A549 (cell line): Measurements from ENCODE around the gene NUP62. TPM values are rescaled to one million over a fixed set of nuclear protein-coding genes. Genes with fewer than 3 reads are reported as not detected.

ENCODE experiments used
- ATAC-seq, 2 experiments: fragments of 200-7000 bp in 1 of 2; fragments of >200 bp in 1 of 2; cut with Nextera tagmentation in 1 of 2; cut with Tn5 transposase in 1 of 2; 3 replicates each; pipeline versions ENCODE4 v1.8.0 to v1.9.1; 2018 to 2020; ENCODE audit warnings: mild to moderate bottlenecking in 1 of 2, moderate library complexity in 1 of 2
- CTCF ChIA-PET: fragments of 300-600 bp; sonication (Branson Sonifier 250); formaldehyde crosslinking; extraction: SDS; loops from one replicate; lab custom pipeline; 2021; ENCODE audit warnings: antibody characterized with exemption, inconsistent platforms; lab: Yijun Ruan, JAX
- POLR2A ChIA-PET: fragments of 350-600 bp; formaldehyde crosslinking; extraction: SDS; loops from one replicate; lab custom pipeline; 2021; ENCODE audit warnings: antibody characterized with exemption, inconsistent platforms; lab: Yijun Ruan, JAX
- DNase-seq, 2 experiments: peaks; one replicate each; pipeline versions ENCODE4 v3.0.0 to v3.0.0-alpha.2; 2011 to 2016; ENCODE audit warnings: low read depth in 1 of 2, low spot score in 1 of 2
- FAIRE-seq: peaks from 2 replicates; lab custom pipeline; 2011; peaks lifted over from hg19 to GRCh38; lab: Jason Lieb, UNC
- H3K27ac ChIP-seq, 2 experiments: fragments of >200 bp; sonication (Bioruptor Twin); formaldehyde crosslinking; 3 replicates each; pipeline ENCODE4 v1.5.1; 2016 to 2017
- H3K4me1 ChIP-seq: fragments of >200 bp; sonication (Bioruptor Twin); formaldehyde crosslinking; 3 replicates; pipeline ENCODE4 v1.6.1; 2016
- H3K4me2 ChIP-seq: fragments of >200 bp; sonication (Bioruptor Twin); formaldehyde crosslinking; 3 replicates; pipeline ENCODE4 v1.6.1; 2016
- H3K4me3 ChIP-seq: fragments of >200 bp; sonication (Bioruptor Twin); formaldehyde crosslinking; 3 replicates; pipeline ENCODE4 v1.5.1; 2016
- H3K9me3 ChIP-seq: fragments of >200 bp; sonication (Bioruptor Twin); formaldehyde crosslinking; 3 replicates; pipeline ENCODE4 v1.6.1; 2016
- BHLHE40 ChIP-seq: IDR thresholded peaks from 2 replicates; pipeline ENCODE4 v1.6.1; 2012; ENCODE audit warnings: low read depth, low read length, inconsistent platforms
- EP300 ChIP-seq, 2 experiments: fragments of >200 bp; sonication (Bioruptor Twin); formaldehyde crosslinking; IDR thresholded peaks; 2 replicates in 1 of 2; 3 replicates in 1 of 2; pipeline ENCODE4 v1.6.1; 2016 to 2017
- FOXS1 ChIP-seq: fragments of 250-450 bp; sonication (Bioruptor Pico); IDR thresholded peaks from 2 replicates; pipeline ENCODE4 v1.5.0; 2020; ENCODE audit warnings: mild to moderate bottlenecking, moderate library complexity
- GATA3 ChIP-seq: IDR thresholded peaks from 2 replicates; pipeline ENCODE4 v1.6.1; 2012; ENCODE audit warnings: borderline replicate concordance
- HES2 ChIP-seq: fragments of >200 bp; sonication (Bioruptor Twin); formaldehyde crosslinking; IDR thresholded peaks from 2 replicates; pipeline ENCODE4 v1.6.1; 2016
- JUN ChIP-seq, 2 experiments: fragments of >200 bp; sonication (Bioruptor Twin); formaldehyde crosslinking; IDR thresholded peaks; 2 replicates in 1 of 2; 3 replicates in 1 of 2; pipeline ENCODE4 v1.6.1; 2016 to 2017
- JUNB ChIP-seq: fragments of >200 bp; sonication (Bioruptor Twin); formaldehyde crosslinking; IDR thresholded peaks from 2 replicates; pipeline ENCODE4 v1.6.1; 2016
- KDM5A ChIP-seq: fragments of 200-600 bp; sonication (generic); IDR thresholded peaks from 2 replicates; pipeline ENCODE4 v1.6.1; 2016; ENCODE audit warnings: antibody characterized with exemption, mild to moderate bottlenecking
- MAX ChIP-seq: IDR thresholded peaks from 2 replicates; pipeline ENCODE4 v1.6.1; 2012
- NR3C1 ChIP-seq: fragments of >200 bp; sonication (Bioruptor Twin); formaldehyde crosslinking; IDR thresholded peaks from 3 replicates; pipeline ENCODE4 v1.6.1; 2017
- POLR2A ChIP-seq: IDR thresholded peaks from 2 replicates; pipeline ENCODE4 v1.6.1; 2012; ENCODE audit warnings: mild to moderate bottlenecking, low read length
- POLR2AphosphoS2 ChIP-seq: conservative IDR thresholded peaks from 2 replicates; pipeline ENCODE4 v1.6.1; 2012; ENCODE audit warnings: low read length, improper control_type of control experiment, inconsistent platforms
- RAD21 ChIP-seq, 2 experiments: fragments of >200 bp in 1 of 2; sonication (Bioruptor Twin) in 1 of 2; formaldehyde crosslinking in 1 of 2; IDR thresholded peaks in 1 of 2; conservative IDR thresholded peaks in 1 of 2; 2 replicates in 1 of 2; 3 replicates in 1 of 2; pipeline ENCODE4 v1.6.1; 2012 to 2018; ENCODE audit warnings: inconsistent platforms in 1 of 2
- RFX5 ChIP-seq: fragments of 450-650 bp; IDR thresholded peaks from 2 replicates; pipeline ENCODE4 v1.7.1; 2014; ENCODE audit warnings: antibody characterized with exemption, mild to moderate bottlenecking, moderate library complexity
- ZFP36 ChIP-seq: fragments of 450-650 bp; IDR thresholded peaks from 2 replicates; pipeline ENCODE4 v1.6.1; 2014; ENCODE audit warnings: borderline replicate concordance; ENCODE audit not compliant: partially characterized antibody
- ZNF302 ChIP-seq: fragments of 250-450 bp; sonication (Bioruptor Pico); IDR thresholded peaks from 2 replicates; pipeline ENCODE4 v1.9.0; 2021; ENCODE audit warnings: inconsistent platforms, mild to moderate bottlenecking, moderate library complexity
- ZSCAN20 ChIP-seq: fragments of 250-450 bp; sonication (Bioruptor Pico); IDR thresholded peaks from 2 replicates; pipeline ENCODE4 v1.8.0; 2022; ENCODE audit warnings: mild to moderate bottlenecking, moderate library complexity
- WGBS: methylation state at CpG from one replicate; pipeline ENCODE4 v1.1.6; 2017; ENCODE audit errors: missing lambda C conversion rate; 5-methylcytosine and 5-hydroxymethylcytosine counted together
- polyA plus RNA-seq, 4 experiments: library from polyadenylated mRNA; depleted of rRNA in 3 of 4; stranded (reverse); fragments of >200 nt; fragmentation: RNase III in 1 of 4; extraction: RNeasy Plus Mini Kit Qiagen cat#74134 plus additional on column Dnase treatment in 1 of 4; gene quantifications; 2 replicates in 3 of 4; 3 replicates in 1 of 4; pipeline ENCODE4 v1.2.3, GENCODE V29; 2011 to 2017
- TF ChIP-seq, protein P1 (sequence below): fragments of >200 bp; sonication (Bioruptor Twin); formaldehyde crosslinking; IDR thresholded peaks from 3 replicates; pipeline ENCODE4 v1.6.1; 2016
- TF ChIP-seq, protein P2 (sequence below): IDR thresholded peaks from 2 replicates; pipeline ENCODE4 v1.6.1; 2012; ENCODE audit warnings: low read depth, borderline replicate concordance
- TF ChIP-seq, protein P3 (sequence below): fragments of >200 bp; sonication (Bioruptor Twin); formaldehyde crosslinking; IDR thresholded peaks from 3 replicates; pipeline ENCODE4 v1.5.1; 2016

The NUP62 gene
- polyA plus RNA-seq, 2 of the 4 experiments (the other 2 are of a cell fraction) = 21.4 to 83.9 TPM

DNA sequence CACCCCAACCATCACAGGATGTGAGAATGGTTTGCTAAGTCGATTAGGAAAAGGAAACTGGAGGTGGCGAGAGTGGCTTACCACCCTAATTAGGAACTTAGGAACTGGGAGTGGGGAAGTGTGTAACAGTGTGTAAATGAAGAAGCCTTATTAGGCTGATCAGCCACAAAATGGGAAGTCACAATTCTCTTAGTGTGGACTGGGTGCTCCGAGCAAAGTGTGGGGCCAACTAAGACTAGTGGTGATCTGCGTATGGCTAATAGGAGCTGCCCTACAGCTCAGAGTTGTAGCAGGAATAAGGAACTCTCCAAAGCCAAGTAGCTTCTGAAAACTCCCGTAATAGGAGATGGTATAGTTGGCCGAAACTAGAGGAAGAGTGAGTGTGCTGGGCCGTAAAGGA is 24.1 kb upstream of the NUP62 start (continued):
- TF ChIP-seq, protein P1, sequence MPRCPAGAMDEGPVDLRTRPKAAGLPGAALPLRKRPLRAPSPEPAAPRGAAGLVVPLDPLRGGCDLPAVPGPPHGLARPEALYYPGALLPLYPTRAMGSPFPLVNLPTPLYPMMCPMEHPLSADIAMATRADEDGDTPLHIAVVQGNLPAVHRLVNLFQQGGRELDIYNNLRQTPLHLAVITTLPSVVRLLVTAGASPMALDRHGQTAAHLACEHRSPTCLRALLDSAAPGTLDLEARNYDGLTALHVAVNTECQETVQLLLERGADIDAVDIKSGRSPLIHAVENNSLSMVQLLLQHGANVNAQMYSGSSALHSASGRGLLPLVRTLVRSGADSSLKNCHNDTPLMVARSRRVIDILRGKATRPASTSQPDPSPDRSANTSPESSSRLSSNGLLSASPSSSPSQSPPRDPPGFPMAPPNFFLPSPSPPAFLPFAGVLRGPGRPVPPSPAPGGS = no peak
- TF ChIP-seq, protein P2, sequence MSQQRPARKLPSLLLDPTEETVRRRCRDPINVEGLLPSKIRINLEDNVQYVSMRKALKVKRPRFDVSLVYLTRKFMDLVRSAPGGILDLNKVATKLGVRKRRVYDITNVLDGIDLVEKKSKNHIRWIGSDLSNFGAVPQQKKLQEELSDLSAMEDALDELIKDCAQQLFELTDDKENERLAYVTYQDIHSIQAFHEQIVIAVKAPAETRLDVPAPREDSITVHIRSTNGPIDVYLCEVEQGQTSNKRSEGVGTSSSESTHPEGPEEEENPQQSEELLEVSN = no peak
- TF ChIP-seq ZNF302 (CRISPR knock-in tag) = no peak

DNA sequence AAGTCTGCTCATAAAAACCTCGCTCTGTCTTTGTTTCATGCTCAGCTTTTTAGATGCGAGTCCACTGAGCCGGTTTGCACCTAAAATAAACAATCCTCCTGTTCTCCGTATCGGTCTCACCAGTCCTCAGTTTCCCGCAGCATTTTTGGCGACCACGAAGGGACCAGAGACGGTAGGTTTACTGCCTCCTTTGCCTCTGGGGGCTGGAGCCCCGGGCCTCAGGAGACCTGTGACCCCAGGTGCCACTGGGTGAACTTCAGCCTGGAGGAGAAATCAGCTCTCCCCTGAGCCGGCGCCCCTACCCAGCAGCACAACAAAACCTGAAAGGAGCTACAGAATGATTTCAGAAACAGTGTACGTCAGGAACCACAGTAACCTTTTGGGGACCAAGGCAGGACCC is 23.6 kb upstream of the NUP62 start:
- FAIRE-seq (no peak), ATAC-seq (no peak), DNase-seq (no peak)
- ChIA-PET POLR2A (interaction anchor here (2.5 kb wide), 1 partner anchor 23 kb away, joined by 9 read pairs; the partner anchor contains the start of gene NUP62), CTCF (interaction anchor here (0.9 to 10.7 kb wide), 6 partner anchors 12 to 183 kb away, joined by 3 to 121 read pairs (median 5); no protein-coding TSS in a partner anchor)
- Histone ChIP-seq H3K27ac (no peak overlapping the region), H3K9me3 (no peaks in the 10 kb centered on the region), H3K4me2 (no peak overlapping the region), H3K4me3 (no peak overlapping the region), H3K4me1 (no peaks in the 10 kb centered on the region)
- 68% methylated on average over 13 of the region's 13 CpGs for WGBS
- TF ChIP-seq POLR2A (no peak), POLR2AphosphoS2 (no peak), EP300 (IDR thresholded peaks at IDR 0.05) (no peak), JUNB (no peak), RAD21 (conservative IDR thresholded peaks at IDR 0.05 in 1 of 2, IDR thresholded peaks at IDR 0.05 in 1 of 2) (no peak), ZFP36 (no peak), NR3C1 (no peak)

DNA sequence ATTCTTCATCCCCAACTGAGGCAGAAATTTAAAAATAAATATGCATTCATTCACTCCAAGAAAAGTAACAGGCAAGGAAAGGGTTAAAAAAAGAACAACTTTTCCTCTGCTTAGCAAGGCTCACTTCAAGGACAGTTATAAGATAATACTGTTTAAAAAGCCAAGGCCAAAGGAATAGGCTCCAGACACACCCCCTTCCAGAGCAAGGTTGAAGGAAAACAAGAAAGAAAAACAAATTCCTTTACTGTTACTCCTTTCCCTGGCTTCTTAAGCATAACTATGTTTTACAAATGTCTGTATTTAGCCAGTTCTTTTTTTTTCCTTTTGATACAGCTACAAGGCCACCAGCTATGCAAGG is 23.2 kb upstream of the NUP62 start:
- no peak for FAIRE-seq
- no peaks in the 10 kb centered on the region for H3K4me1 ChIP-seq
- ChIA-PET POLR2A (interaction anchor here (2.5 kb wide), 1 partner anchor 23 kb away, joined by 9 read pairs; the partner anchor contains the start of gene NUP62), CTCF (interaction anchor here (1.4 to 10.7 kb wide), 4 partner anchors 16 to 183 kb away, joined by 3 to 121 read pairs (median 18); no protein-coding TSS in a partner anchor)
- H3K4me3 ChIP-seq = no peak overlapping the region
- H3K9me3 ChIP-seq = no peaks in the 10 kb centered on the region
- no peak for TF ChIP-seq FOXS1 (CRISPR knock-in tag)
- TF ChIP-seq RAD21 (conservative IDR thresholded peaks at IDR 0.05 in 1 of 2, IDR thresholded peaks at IDR 0.05 in 1 of 2) = no peak
- TF ChIP-seq NR3C1 = no peak
- TF ChIP-seq JUNB = no peak
- TF ChIP-seq, protein P3, sequence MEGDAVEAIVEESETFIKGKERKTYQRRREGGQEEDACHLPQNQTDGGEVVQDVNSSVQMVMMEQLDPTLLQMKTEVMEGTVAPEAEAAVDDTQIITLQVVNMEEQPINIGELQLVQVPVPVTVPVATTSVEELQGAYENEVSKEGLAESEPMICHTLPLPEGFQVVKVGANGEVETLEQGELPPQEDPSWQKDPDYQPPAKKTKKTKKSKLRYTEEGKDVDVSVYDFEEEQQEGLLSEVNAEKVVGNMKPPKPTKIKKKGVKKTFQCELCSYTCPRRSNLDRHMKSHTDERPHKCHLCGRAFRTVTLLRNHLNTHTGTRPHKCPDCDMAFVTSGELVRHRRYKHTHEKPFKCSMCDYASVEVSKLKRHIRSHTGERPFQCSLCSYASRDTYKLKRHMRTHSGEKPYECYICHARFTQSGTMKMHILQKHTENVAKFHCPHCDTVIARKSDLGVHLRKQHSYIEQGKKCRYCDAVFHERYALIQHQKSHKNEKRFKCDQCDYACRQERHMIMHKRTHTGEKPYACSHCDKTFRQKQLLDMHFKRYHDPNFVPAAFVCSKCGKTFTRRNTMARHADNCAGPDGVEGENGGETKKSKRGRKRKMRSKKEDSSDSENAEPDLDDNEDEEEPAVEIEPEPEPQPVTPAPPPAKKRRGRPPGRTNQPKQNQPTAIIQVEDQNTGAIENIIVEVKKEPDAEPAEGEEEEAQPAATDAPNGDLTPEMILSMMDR = no peak
- no peak for TF ChIP-seq JUN (IDR thresholded peaks at IDR 0.05)
- TF ChIP-seq BHLHE40 = no peak
- no peak for TF ChIP-seq RFX5
- no peak for TF ChIP-seq KDM5A
- TF ChIP-seq ZSCAN20 = no peak
- no peak for TF ChIP-seq MAX
- TF ChIP-seq GATA3 = no peak
- no peak for TF ChIP-seq HES2
- DNase-seq = no peak
- no peak overlapping the region for H3K27ac ChIP-seq
- no peak overlapping the region for H3K4me2 ChIP-seq
- no peak for ATAC-seq
